ENCODE results near the gene TTC21A.

TTC21A gene

GRCh38 chr3:39171860-39172259, 64.4 kb downstream of the TTC21A start:
- Histone ChIP-seq H3K36me3 (ENCODE audit: control insufficient read depth, insufficient read depth, low read length) (no peaks in the 10 kb centered on the region), H3K27ac (ENCODE audit: low read depth, low read length, severe bottlenecking) (no peak overlapping the region), H3K9me3 (ENCODE audit: control insufficient read depth, low read length) (no peaks in the 10 kb centered on the region), H3K4me3 (ENCODE audit: extremely low read depth, insufficient read depth, low read length, poor library complexity, severe bottlenecking) (no peak overlapping the region), H3K4me1 (ENCODE audit: control insufficient read depth, insufficient read depth, low read length, poor library complexity, severe bottlenecking) (peaks cover 39% of the 10 kb centered on the region)
- WGBS, 2 experiments (ENCODE audit: insufficient coverage in 2 of 2): 83 to 91% methylated on average over 2 of the region's 2 CpGs

GRCh38 chr3:39173318-39174125, 66.0 kb downstream of the TTC21A start:
- H3K36me3 ChIP-seq (ENCODE audit: control insufficient read depth, insufficient read depth, low read length): no peaks in the 10 kb centered on the region
- H3K4me1 ChIP-seq (ENCODE audit: control insufficient read depth, insufficient read depth, low read length, poor library complexity, severe bottlenecking): peaks cover 34% of the 10 kb centered on the region
- H3K9me3 ChIP-seq (ENCODE audit: control insufficient read depth, low read length): no peaks in the 10 kb centered on the region
- WGBS, 2 experiments (ENCODE audit: insufficient coverage in 2 of 2): 92 to 100% methylated on average over 1 of the region's 2 CpGs
- H3K27ac ChIP-seq (ENCODE audit: low read depth, low read length, severe bottlenecking): no peak overlapping the region
- H3K4me3 ChIP-seq (ENCODE audit: extremely low read depth, insufficient read depth, low read length, poor library complexity, severe bottlenecking): no peak overlapping the region

- Histone ChIP-seq H3K36me3 (ENCODE audit: control insufficient read depth, insufficient read depth, low read length) (no peaks in the 10 kb centered on the region), H3K4me1 (ENCODE audit: control insufficient read depth, insufficient read depth, low read length, poor library complexity, severe bottlenecking) (peaks cover 49% of the 10 kb centered on the region), H3K9me3 (ENCODE audit: control insufficient read depth, low read length) (no peaks in the 10 kb centered on the region), H3K27ac (ENCODE audit: low read depth, low read length, severe bottlenecking) (peak overlapping the region; percentile 3), H3K4me3 (ENCODE audit: extremely low read depth, insufficient read depth, low read length, poor library complexity, severe bottlenecking) (no peak overlapping the region)
- 95 to 96% methylated on average over 5 to 6 of the region's 6 CpGs for WGBS, 2 experiments (ENCODE audit: insufficient coverage in 2 of 2)
Observed at GRCh38 chr3:39176025-39176714, 68.7 kb downstream of the TTC21A start.

GRCh38 chr3:39177708-39178332, 70.3 kb downstream of the TTC21A start:
- WGBS, 2 experiments (ENCODE audit: insufficient coverage in 2 of 2): 3 to 8% methylated on average over 11 to 12 of the region's 32 CpGs
- Histone ChIP-seq H3K27ac (ENCODE audit: low read depth, low read length, severe bottlenecking) (peak overlapping the region; percentile 97), H3K36me3 (ENCODE audit: control insufficient read depth, insufficient read depth, low read length) (no peaks in the 10 kb centered on the region)

GRCh38 chr3:39178553-39178952, 71.1 kb downstream of the TTC21A start:
- Histone ChIP-seq H3K4me3 (ENCODE audit: extremely low read depth, insufficient read depth, low read length, poor library complexity, severe bottlenecking) (peak overlapping the region; percentile 37), H3K4me1 (ENCODE audit: control insufficient read depth, insufficient read depth, low read length, poor library complexity, severe bottlenecking) (peaks cover 49% of the 10 kb centered on the region), H3K36me3 (ENCODE audit: control insufficient read depth, insufficient read depth, low read length) (no peaks in the 10 kb centered on the region), H3K27ac (ENCODE audit: low read depth, low read length, severe bottlenecking) (peak overlapping the region; percentile 97), H3K9me3 (ENCODE audit: control insufficient read depth, low read length) (no peaks in the 10 kb centered on the region)
- 64 to 79% methylated on average over 3 to 4 of the region's 4 CpGs for WGBS, 2 experiments (ENCODE audit: insufficient coverage in 2 of 2)

More at GRCh38 chr3:39177708-39178332, 70.3 kb downstream of the TTC21A start:
- peak overlapping the region; percentile 37 for H3K4me3 ChIP-seq (ENCODE audit: extremely low read depth, insufficient read depth, low read length, poor library complexity, severe bottlenecking)
- H3K9me3 ChIP-seq (ENCODE audit: control insufficient read depth, low read length): no peaks in the 10 kb centered on the region
- peaks cover 49% of the 10 kb centered on the region for H3K4me1 ChIP-seq (ENCODE audit: control insufficient read depth, insufficient read depth, low read length, poor library complexity, severe bottlenecking)

- Histone ChIP-seq H3K4me1 (ENCODE audit: control insufficient read depth, insufficient read depth, low read length, poor library complexity, severe bottlenecking) (peaks cover 44% of the 10 kb centered on the region), H3K9me3 (ENCODE audit: control insufficient read depth, low read length) (no peaks in the 10 kb centered on the region), H3K4me3 (ENCODE audit: extremely low read depth, insufficient read depth, low read length, poor library complexity, severe bottlenecking) (peak overlapping the region; percentile 36), H3K36me3 (ENCODE audit: control insufficient read depth, insufficient read depth, low read length) (no peaks in the 10 kb centered on the region), H3K27ac (ENCODE audit: low read depth, low read length, severe bottlenecking) (peak overlapping the region; percentile 62)
- WGBS, 2 experiments (ENCODE audit: insufficient coverage in 2 of 2): 60 to 69% methylated on average over 3 of the region's 3 CpGs
Observed at GRCh38 chr3:39180183-39180545, 72.7 kb downstream of the TTC21A start.

GRCh38 chr3:39180546-39181346, 73.3 kb downstream of the TTC21A start:
- H3K27ac ChIP-seq (ENCODE audit: low read depth, low read length, severe bottlenecking): peak overlapping the region; percentile 62
- peaks cover 43% of the 10 kb centered on the region for H3K4me1 ChIP-seq (ENCODE audit: control insufficient read depth, insufficient read depth, low read length, poor library complexity, severe bottlenecking)
- no peaks in the 10 kb centered on the region for H3K9me3 ChIP-seq (ENCODE audit: control insufficient read depth, low read length)
- no peaks in the 10 kb centered on the region for H3K36me3 ChIP-seq (ENCODE audit: control insufficient read depth, insufficient read depth, low read length)
- peak overlapping the region; percentile 36 for H3K4me3 ChIP-seq (ENCODE audit: extremely low read depth, insufficient read depth, low read length, poor library complexity, severe bottlenecking)
- WGBS, 2 experiments (ENCODE audit: insufficient coverage in 2 of 2): 3 to 4% methylated on average over 43 to 49 of the region's 64 CpGs

- H3K9me3 ChIP-seq (ENCODE audit: control insufficient read depth, low read length): no peaks in the 10 kb centered on the region
- WGBS, 2 experiments (ENCODE audit: insufficient coverage in 2 of 2): 92% methylated on average over 3 to 5 of the region's 7 CpGs
- H3K27ac ChIP-seq (ENCODE audit: low read depth, low read length, severe bottlenecking): no peak overlapping the region
- no peak overlapping the region for H3K4me3 ChIP-seq (ENCODE audit: extremely low read depth, insufficient read depth, low read length, poor library complexity, severe bottlenecking)
- H3K4me1 ChIP-seq (ENCODE audit: control insufficient read depth, insufficient read depth, low read length, poor library complexity, severe bottlenecking): peaks cover 34% of the 10 kb centered on the region
- H3K36me3 ChIP-seq (ENCODE audit: control insufficient read depth, insufficient read depth, low read length): no peaks in the 10 kb centered on the region
Observed at GRCh38 chr3:39181408-39182335, 74.2 kb downstream of the TTC21A start.

GRCh38 chr3:39183211-39184080, 76.0 kb downstream of the TTC21A start:
- Histone ChIP-seq H3K36me3 (ENCODE audit: control insufficient read depth, insufficient read depth, low read length) (no peaks in the 10 kb centered on the region), H3K4me1 (ENCODE audit: control insufficient read depth, insufficient read depth, low read length, poor library complexity, severe bottlenecking) (peaks cover 21% of the 10 kb centered on the region), H3K9me3 (ENCODE audit: control insufficient read depth, low read length) (no peaks in the 10 kb centered on the region), H3K27ac (ENCODE audit: low read depth, low read length, severe bottlenecking) (no peak overlapping the region), H3K4me3 (ENCODE audit: extremely low read depth, insufficient read depth, low read length, poor library complexity, severe bottlenecking) (no peak overlapping the region)
- 91 to 96% methylated on average over 8 of the region's 12 CpGs for WGBS, 2 experiments (ENCODE audit: insufficient coverage in 2 of 2)
